ENCODE results near the gene ZNF611. TPM values are rescaled to one million over a fixed set of nuclear protein-coding genes. Genes with fewer than 3 reads are reported as not detected.

The ZNF611 gene
- total and polyA plus RNA-seq, 9 of the 15 experiments (the other 6 are each of a cell fraction or from before 2014, with no cell fraction given), result 3.7 to 29.6 (median 12.8) TPM

GRCh38 chr19:52689843-52690368, 44.9 kb downstream of the ZNF611 start:
- no peak for FAIRE-seq
- peak overlapping the region; percentile 80 to 98 for H3K9ac ChIP-seq (ENCODE audit: insufficient read depth in 1 of 2, low read depth in 2 of 2, low read length in 2 of 2)
- DNase-seq (ENCODE audit: extremely low read depth in 1 of 4, low spot score in 3 of 4), result peak; percentile 29 to 45 (median 40)
- 3% methylated on average over 24 of the region's 32 CpGs for WGBS (ENCODE audit: insufficient coverage, low coverage, missing lambda C conversion rate)
- peaks cover 15% of the 10 kb centered on the region; the same call in 1 of the 3 replicates for H3K36me3 ChIP-seq (ENCODE audit: control insufficient read depth, insufficient read depth, low read length)
- ChIA-PET CTCF (ENCODE audit: low intra/inter-chr PET ratio) (no interaction called here), POLR2A (no interaction called here)
- no peaks in the 10 kb centered on the region for H3K27me3 ChIP-seq (ENCODE audit: control insufficient read depth in 2 of 2, insufficient read depth in 2 of 2, low read length in 2 of 2)
- H4K20me1 ChIP-seq (replicated peaks; ENCODE audit: control insufficient read depth, insufficient read depth, low read length), result no peaks in the 10 kb centered on the region
- H3K79me2 ChIP-seq (ENCODE audit: control insufficient read depth, insufficient read depth, low read length), result peaks cover 50% of the 10 kb centered on the region
- ATAC-seq, result peak; percentile 32
- BruUV-seq (replicated peaks), result no TSS peak
- intact Hi-C loops (cut with micrococcal nuclease), result loop anchor here (10.0 kb wide), 1 partner anchor 165 kb away; the partner anchor contains the start of gene ZNF808
- H3K4me3 ChIP-seq, result peak overlapping the region; percentile 60
- peaks cover 22 to 39% of the 10 kb centered on the region in 2 experiments for H3K4me1 ChIP-seq (replicated peaks in 1 of 2; ENCODE audit: control insufficient read depth in 2 of 2, insufficient read depth in 2 of 2, low read length in 2 of 2)
- H3K9me3 ChIP-seq (replicated peaks; ENCODE audit: control insufficient read depth, insufficient read depth, low read depth, low read length), result peaks cover 3% of the 10 kb centered on the region; the same call in 1 of the 2 replicates
- peak overlapping the region; percentile 84 for H3K4me2 ChIP-seq (ENCODE audit: insufficient read depth, low read length)
- H2AFZ ChIP-seq (ENCODE audit: low read depth, low read length), result peak overlapping the region; percentile 93
- peak overlapping the region; percentile 94 for H3K27ac ChIP-seq (ENCODE audit: extremely low read depth, low read depth, low read length)
- in situ Hi-C loops (cut with MboI), result loop anchor here (5.0 kb wide), 1 partner anchor 677 kb away; the partner anchor contains the start of gene ZNF525
- H3K9me1 ChIP-seq (ENCODE audit: control insufficient read depth, insufficient read depth, low read length), result no peaks in the 10 kb centered on the region
- no peak for TF ChIP-seq ZMIZ1 (IDR thresholded peaks at IDR 0.05; ENCODE audit: low read depth in 2 of 2, low read length in 2 of 2)
- TF ChIP-seq ZHX1 (conservative IDR thresholded peaks at IDR 0.05; ENCODE audit: low read length), result no peak
- TF ChIP-seq MCM2 (IDR thresholded peaks at IDR 0.05; ENCODE audit: low read depth), result no peak

Data from K562 (cell line).